GM23248 (cell line): ENCODE measurements around the gene ZNF597.

Experiments
- EZH2 ChIP-seq: fragments of 200-600 bp; sonication (generic); IDR thresholded peaks from 2 replicates; pipeline ENCODE4 v1.6.1; 2018; ENCODE audit warnings: antibody characterized with exemption, mild to moderate bottlenecking; ENCODE audit not compliant: insufficient read depth, poor library complexity, severe bottlenecking
- EZH2phosphoT487 ChIP-seq: fragments of 200-600 bp; sonication (generic); IDR thresholded peaks from 2 replicates; pipeline ENCODE4 v1.6.1; 2018; ENCODE audit warnings: antibody characterized with exemption, moderate library complexity, mild to moderate bottlenecking, low read depth; ENCODE audit not compliant: insufficient read depth

- TF ChIP-seq EZH2 (no peak), EZH2phosphoT487 (no peak)
Measured at GRCh38 chr16:3475604-3476375, 32.5 kb upstream of the ZNF597 start.
